C4-2B (cell line): ENCODE data around the gene ANO3.

Experiments used
- H3K27ac ChIP-seq: fragments of 450-650 bp; 2 replicates; pipeline ENCODE4 v1.5.1; 2017
- ZFX ChIP-seq: fragments of 450-650 bp; IDR thresholded peaks from 2 replicates; pipeline ENCODE4 v1.6.1; 2017
- TF ChIP-seq, protein P1 (sequence below): fragments of 450-650 bp; conservative IDR thresholded peaks from 2 replicates; pipeline ENCODE4 v1.5.1; 2017; ENCODE audit warnings: mild to moderate bottlenecking

The ANO3 gene

DNA sequence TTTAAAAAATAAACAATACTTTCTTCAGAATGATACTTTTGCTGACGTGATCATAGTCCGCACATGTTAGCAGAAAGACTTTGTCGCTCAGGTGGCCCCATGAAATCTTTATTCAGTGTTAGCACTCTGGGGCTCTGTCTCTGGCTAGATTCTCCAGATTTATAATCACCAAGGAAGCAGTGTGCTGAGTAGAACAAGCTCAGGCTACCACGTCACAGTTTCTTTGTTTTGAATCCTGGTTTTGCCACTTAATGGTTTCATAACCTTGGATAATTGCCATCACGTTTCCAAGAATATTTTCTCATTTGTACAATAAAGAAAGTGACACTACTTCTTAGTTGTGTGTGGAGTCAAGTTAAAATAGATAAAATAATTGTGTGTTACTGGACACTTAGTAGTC lies 244.0 kb downstream of the ANO3 start:
- no peak for TF ChIP-seq ZFX
- TF ChIP-seq, protein P1, sequence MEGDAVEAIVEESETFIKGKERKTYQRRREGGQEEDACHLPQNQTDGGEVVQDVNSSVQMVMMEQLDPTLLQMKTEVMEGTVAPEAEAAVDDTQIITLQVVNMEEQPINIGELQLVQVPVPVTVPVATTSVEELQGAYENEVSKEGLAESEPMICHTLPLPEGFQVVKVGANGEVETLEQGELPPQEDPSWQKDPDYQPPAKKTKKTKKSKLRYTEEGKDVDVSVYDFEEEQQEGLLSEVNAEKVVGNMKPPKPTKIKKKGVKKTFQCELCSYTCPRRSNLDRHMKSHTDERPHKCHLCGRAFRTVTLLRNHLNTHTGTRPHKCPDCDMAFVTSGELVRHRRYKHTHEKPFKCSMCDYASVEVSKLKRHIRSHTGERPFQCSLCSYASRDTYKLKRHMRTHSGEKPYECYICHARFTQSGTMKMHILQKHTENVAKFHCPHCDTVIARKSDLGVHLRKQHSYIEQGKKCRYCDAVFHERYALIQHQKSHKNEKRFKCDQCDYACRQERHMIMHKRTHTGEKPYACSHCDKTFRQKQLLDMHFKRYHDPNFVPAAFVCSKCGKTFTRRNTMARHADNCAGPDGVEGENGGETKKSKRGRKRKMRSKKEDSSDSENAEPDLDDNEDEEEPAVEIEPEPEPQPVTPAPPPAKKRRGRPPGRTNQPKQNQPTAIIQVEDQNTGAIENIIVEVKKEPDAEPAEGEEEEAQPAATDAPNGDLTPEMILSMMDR, result no peak
- no peak overlapping the region for H3K27ac ChIP-seq

DNA sequence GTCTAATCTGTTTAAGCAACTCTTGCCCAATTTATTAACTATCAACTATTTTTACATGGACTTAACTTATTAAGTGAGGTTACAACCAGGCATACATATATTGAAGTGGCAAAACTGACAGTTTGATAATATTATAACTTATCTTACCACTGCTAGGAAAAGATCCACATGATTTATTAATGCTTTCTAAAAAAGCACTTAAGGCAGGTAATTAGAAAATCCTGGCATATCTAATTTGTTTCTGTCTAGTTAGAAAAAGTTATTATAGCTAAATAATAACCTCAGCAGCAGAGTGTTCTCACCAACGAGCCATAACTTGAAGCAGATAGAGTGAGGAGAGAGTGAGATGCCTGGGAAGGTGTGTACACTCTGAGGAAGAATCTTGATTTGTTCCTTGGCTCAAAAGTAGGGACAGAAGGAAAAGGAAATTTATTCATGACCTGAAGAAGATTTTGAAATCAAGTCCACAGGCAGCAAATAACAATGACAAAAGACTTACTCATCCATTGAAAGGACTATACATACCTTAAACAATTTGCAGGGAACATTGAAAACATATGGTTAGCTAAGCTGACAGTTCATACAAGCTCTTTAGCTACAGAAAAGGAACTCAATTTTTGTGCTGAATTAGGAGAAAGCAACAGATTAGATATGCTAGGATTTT lies 247.2 kb downstream of the ANO3 start:
- H3K27ac ChIP-seq, result no peak overlapping the region
- no peak for TF ChIP-seq ZFX
- TF ChIP-seq, protein P1, result no peak

- H3K27ac ChIP-seq, result no peak overlapping the region
- TF ChIP-seq, protein P1, result no peak
- TF ChIP-seq ZFX, result no peak
Measured at GRCh38 chr11:26579683-26580082, 247.8 kb downstream of the ANO3 start.

DNA sequence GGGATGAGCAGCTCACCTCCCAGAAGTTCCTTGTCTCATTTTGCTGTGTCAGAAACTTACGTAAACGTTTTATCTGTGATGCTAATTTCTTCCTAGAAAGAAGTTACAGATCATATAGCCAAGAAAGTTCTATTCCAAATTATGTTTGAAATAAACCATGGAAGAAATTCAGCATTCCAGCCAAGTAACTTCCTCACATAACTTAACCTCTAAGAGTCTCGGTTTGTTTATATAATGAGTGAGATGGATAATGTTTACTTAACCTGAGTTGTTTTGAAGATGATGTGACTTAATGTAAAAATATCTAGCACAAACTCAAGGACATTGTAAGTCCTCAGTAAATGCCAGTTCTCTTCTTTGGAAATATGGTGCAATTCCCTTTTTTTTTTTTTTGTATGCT lies 249.0 kb downstream of the ANO3 start:
- TF ChIP-seq, protein P1, result no peak
- TF ChIP-seq ZFX, result no peak

DNA sequence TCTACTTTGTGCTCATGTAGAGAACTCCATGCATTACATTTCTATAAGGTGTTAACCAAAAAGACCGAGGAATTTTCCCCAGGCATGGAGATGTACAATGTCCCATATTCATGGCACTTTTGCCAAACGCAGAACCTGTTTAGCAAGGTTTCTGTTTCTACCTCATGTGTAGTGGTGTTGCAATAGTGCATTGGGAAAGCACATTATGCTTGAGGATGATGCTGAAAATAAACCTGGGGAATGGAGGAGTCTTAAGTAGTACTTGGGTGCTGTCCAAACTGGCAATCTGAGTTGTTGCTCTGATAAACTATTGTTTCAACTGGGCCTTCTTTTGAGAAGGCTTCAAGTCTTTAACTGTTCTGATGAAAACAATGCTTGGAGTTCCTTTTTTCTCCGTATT lies 251.6 kb downstream of the ANO3 start:
- H3K27ac ChIP-seq, result no peak overlapping the region

More for the DNA sequence above, 249.0 kb downstream of the ANO3 start:
- H3K27ac ChIP-seq, result no peak overlapping the region

DNA sequence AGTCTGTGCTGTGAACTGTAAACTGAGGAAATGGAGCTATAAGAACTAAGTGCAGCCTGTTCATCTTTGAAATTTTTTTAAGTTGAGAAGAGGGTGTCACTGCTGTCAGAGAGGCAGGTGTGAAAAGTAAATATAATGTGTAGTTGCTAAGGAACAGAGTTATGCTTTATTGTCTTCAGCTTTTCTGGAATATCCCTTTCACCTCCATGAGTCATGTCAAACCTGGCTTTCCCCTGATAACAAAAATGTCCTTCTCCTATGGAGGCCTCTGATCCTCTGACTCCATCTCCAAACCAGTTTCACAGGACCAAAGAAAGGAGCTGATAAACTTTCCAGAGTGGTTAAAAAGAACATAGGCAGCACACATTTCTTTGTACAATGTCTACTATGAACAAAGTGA lies 252.9 kb downstream of the ANO3 start:
- no peak overlapping the region for H3K27ac ChIP-seq
- TF ChIP-seq, protein P1, result no peak
- TF ChIP-seq ZFX, result no peak

More for the DNA sequence above, 251.6 kb downstream of the ANO3 start:
- no peak for TF ChIP-seq ZFX
- TF ChIP-seq, protein P1, result no peak

DNA sequence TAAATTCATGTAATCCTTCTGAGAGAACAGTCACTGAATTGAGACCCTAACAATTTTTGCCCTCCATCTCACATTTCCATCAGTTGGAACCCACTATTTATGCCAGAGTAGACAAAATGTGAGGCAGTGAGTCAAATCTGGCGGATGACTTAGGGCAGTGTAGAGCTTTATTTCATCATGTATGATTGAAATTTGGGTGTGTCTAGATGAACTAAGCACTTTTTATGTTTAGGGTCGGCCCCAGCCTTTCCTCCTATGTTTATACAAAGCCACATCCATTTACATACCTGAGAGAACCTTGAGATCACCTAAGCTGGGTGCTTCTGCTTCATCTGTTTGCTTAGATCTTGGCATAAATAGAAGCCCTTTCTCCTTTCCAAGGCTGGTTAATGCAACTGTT lies 255.1 kb downstream of the ANO3 start:
- no peak overlapping the region for H3K27ac ChIP-seq
- TF ChIP-seq, protein P1, result no peak
- no peak for TF ChIP-seq ZFX
